Endothelial cell of umbilical vein (primary cell): ENCODE results near the gene POLN. TPM values are rescaled to one million over a fixed set of nuclear protein-coding genes. Genes with fewer than 3 reads are reported as not detected.

Experiments used
- BruUV-seq: library from RNA; stranded (reverse); fragments of 400-500 nt; replicated peaks from 2 replicates; lab custom pipeline; 2021; lab: Mats Ljungman, UMichigan
- CTCF ChIA-PET: fragments of 300-600, 350-600 bp; sonication (Branson Sonifier 250); formaldehyde crosslinking; loops from one replicate; lab custom pipeline; 2021; ENCODE audit warnings: antibody characterized with exemption, inconsistent platforms; lab: Charles Lee
- POLR2A ChIA-PET: fragments of 300-600, 350-600 bp; sonication (Branson Sonifier 250); formaldehyde crosslinking; loops from one replicate; lab custom pipeline; 2021; ENCODE audit warnings: antibody characterized with exemption, inconsistent platforms; lab: Charles Lee
- DNase-seq: peaks from one replicate; pipeline ENCODE4 v3.0.0-alpha.2; 2011; ENCODE audit warnings: low read depth, low spot score
- FAIRE-seq: peaks from 2 replicates; lab custom pipeline; 2011; peaks lifted over from hg19 to GRCh38; lab: Jason Lieb, UNC
- H2AFZ ChIP-seq: 2 replicates; pipeline ENCODE4 v1.6.0; 2012; ENCODE audit warnings: low read depth, low read length, control low read depth, inconsistent platforms
- H3K27ac ChIP-seq: 2 replicates; pipeline ENCODE4 v1.5.1; 2011; ENCODE audit warnings: low read depth, mild to moderate bottlenecking, control low read depth, low read length, moderate library complexity; ENCODE audit not compliant: insufficient read depth
- H3K27me3 ChIP-seq, 2 experiments: 2 replicates each; pipeline versions ENCODE4 v1.6.0 to v1.6.1; 2011; ENCODE audit warnings: low read length in 2 of 2, mixed read lengths in 1 of 2; ENCODE audit not compliant: control insufficient read depth in 2 of 2, insufficient read depth in 2 of 2
- H3K36me3 ChIP-seq, 2 experiments: 2 replicates in 1 of 2; 3 replicates in 1 of 2; pipeline ENCODE4 v1.5.1; 2011; ENCODE audit warnings: low read length in 2 of 2, mild to moderate bottlenecking in 1 of 2, moderate library complexity in 1 of 2; ENCODE audit not compliant: control insufficient read depth in 2 of 2, insufficient read depth in 2 of 2; ENCODE audit errors: extremely low read depth in 1 of 2
- H3K4me1 ChIP-seq: 3 replicates; pipeline ENCODE4 v1.5.1; 2011; ENCODE audit warnings: mild to moderate bottlenecking, low read length; ENCODE audit not compliant: control insufficient read depth, insufficient read depth; ENCODE audit errors: extremely low read depth
- H3K4me2 ChIP-seq: 2 replicates; pipeline ENCODE4 v1.6.1; 2011; ENCODE audit warnings: low read length, control low read depth, mixed read lengths; ENCODE audit not compliant: insufficient read depth
- H3K4me3 ChIP-seq, 3 experiments: fragments of 200-600 bp in 1 of 3; sonication (generic), shearing (Covaris generic) in 1 of 3; replicated peaks in 1 of 3; 2 replicates each; pipeline ENCODE4 v1.5.1; 2011 to 2016; ENCODE audit warnings: control low read depth in 3 of 3, low read length in 3 of 3, mild to moderate bottlenecking in 2 of 3, inconsistent platforms in 1 of 3, low read depth in 1 of 3, moderate library complexity in 1 of 3; ENCODE audit not compliant: insufficient read depth in 1 of 3
- H3K79me2 ChIP-seq: 2 replicates; pipeline ENCODE4 v1.6.0; 2012; ENCODE audit warnings: low read length, inconsistent platforms; ENCODE audit not compliant: control insufficient read depth, insufficient read depth
- H3K9ac ChIP-seq: replicated peaks from 2 replicates; pipeline ENCODE3; 2011; ENCODE audit warnings: low read length, control low read depth; ENCODE audit not compliant: insufficient read depth; ENCODE audit errors: extremely low read depth
- H3K9me1 ChIP-seq: replicated peaks from 3 replicates; pipeline ENCODE4 v1.6.0; 2011; ENCODE audit warnings: mild to moderate bottlenecking, low read length; ENCODE audit not compliant: control insufficient read depth, insufficient read depth; ENCODE audit errors: extremely low read depth
- H3K9me3 ChIP-seq: replicated peaks from 2 replicates; pipeline ENCODE4 v1.5.1; 2012; ENCODE audit warnings: low read length, inconsistent platforms; ENCODE audit not compliant: control insufficient read depth, insufficient read depth
- H4K20me1 ChIP-seq: replicated peaks from 2 replicates; pipeline ENCODE3; 2011; ENCODE audit warnings: mild to moderate bottlenecking, low read length; ENCODE audit not compliant: control insufficient read depth, insufficient read depth; ENCODE audit errors: extremely low read depth
- EZH2 ChIP-seq: IDR thresholded peaks from 2 replicates; pipeline ENCODE4 v1.6.1; 2012; ENCODE audit warnings: borderline replicate concordance, low read depth, mild to moderate bottlenecking, moderate library complexity, low read length, inconsistent platforms; ENCODE audit not compliant: severe bottlenecking
- FOS ChIP-seq: IDR thresholded peaks from 2 replicates; pipeline ENCODE4 v1.6.1; 2011; ENCODE audit warnings: mild to moderate bottlenecking, low read length, moderate library complexity, borderline replicate concordance; ENCODE audit not compliant: insufficient read depth
- GATA2 ChIP-seq: IDR thresholded peaks from 2 replicates; pipeline ENCODE4 v1.7.0; 2011; ENCODE audit warnings: low read depth, mild to moderate bottlenecking, moderate library complexity, mixed read lengths, low read length; ENCODE audit not compliant: insufficient read length, insufficient read depth
- JUN ChIP-seq: IDR thresholded peaks from 2 replicates; pipeline ENCODE4 v1.6.1; 2011; ENCODE audit warnings: borderline replicate concordance, low read depth; ENCODE audit not compliant: insufficient read length, insufficient read depth
- MYC ChIP-seq: IDR thresholded peaks from one replicate; pipeline ENCODE4 v1.6.1; 2011; ENCODE audit warnings: mild to moderate bottlenecking, low read depth, low read length
- POLR2A ChIP-seq: IDR thresholded peaks from 2 replicates; pipeline ENCODE4 v1.6.1; 2012; ENCODE audit warnings: low read depth, mild to moderate bottlenecking, control low read depth, low read length
- POLR2AphosphoS5 ChIP-seq: IDR thresholded peaks from 2 replicates; pipeline ENCODE4 v1.6.1; 2012; ENCODE audit warnings: low read depth, mild to moderate bottlenecking, control low read depth, low read length, moderate library complexity; ENCODE audit not compliant: insufficient read depth
- dilution Hi-C: fragments of 300-500 bp; cut with MboI; formaldehyde crosslinking; loops from one replicate; pipeline ENCODE4 v1.15.0; 2019; ENCODE audit warnings: low sequenced_read_pairs; ENCODE audit not compliant: extremely low pct_ligation_motif_present
- intact Hi-C: fragments of 100-400 bp; cut with micrococcal nuclease; formaldehyde crosslinking; loops from one replicate; pipeline ENCODE4 v1.10.0; 2022
- polyA plus RNA-seq, 4 experiments: library from polyadenylated mRNA; depleted of rRNA in 3 of 4; stranded (reverse) in 3 of 4; unstranded in 1 of 4; fragments of >200 nt; gene quantifications; 2 replicates each; pipeline versions ENCODE4 v1.2.1 to v1.2.3, GENCODE V29; 2011 to 2012; ENCODE audit warnings: missing spikeins in 1 of 4
- total RNA-seq: library from RNA; stranded (reverse); gene quantifications from 2 replicates; pipeline ENCODE4 v1.2.3, GENCODE V29; 2021
- TF ChIP-seq, protein P1 (sequence below), 2 donors: IDR thresholded peaks; 1 replicate in 1 of 2; 2 replicates in 1 of 2; pipeline ENCODE4 v1.5.1; 2011; ENCODE audit warnings: low read length in 2 of 2, mild to moderate bottlenecking in 2 of 2, moderate library complexity in 2 of 2, control low read depth in 1 of 2, inconsistent platforms in 1 of 2, low read depth in 1 of 2; ENCODE audit not compliant: insufficient read depth in 1 of 2; ENCODE audit errors: extremely low read depth in 1 of 2
- TF ChIP-seq, protein P2 (sequence below): IDR thresholded peaks from 2 replicates; pipeline ENCODE4 v1.6.1; 2011; ENCODE audit not compliant: insufficient read depth, insufficient read length

The POLN gene
- total and polyA plus RNA-seq, 2 donors (not counting 3 experiments of a cell fraction or from before 2014, with no cell fraction given) = 1.3 to 4.2 TPM

DNA sequence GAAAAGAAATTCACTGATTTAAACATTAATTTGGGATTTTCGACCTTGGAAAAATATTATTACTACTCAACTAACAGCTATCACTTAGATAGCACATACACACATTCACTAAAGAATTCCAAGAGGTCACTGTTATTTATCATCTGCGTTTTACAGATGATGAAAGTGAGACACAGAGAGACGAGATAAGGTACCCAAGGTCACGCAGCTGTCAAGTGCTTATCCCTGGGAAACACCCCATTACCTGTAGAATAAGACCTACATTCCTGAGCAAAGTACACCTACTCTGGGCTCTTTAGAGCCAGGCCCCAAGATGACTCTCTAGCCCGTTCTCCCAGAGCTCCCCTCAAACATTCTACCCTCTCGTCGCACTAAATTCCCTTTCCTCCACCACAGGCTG, 48.6 kb downstream of the POLN start:
- no peak overlapping the region for H3K27ac ChIP-seq
- dilution Hi-C loops = no loop called here
- H3K9me1 ChIP-seq = no peaks in the 10 kb centered on the region
- no TSS peak for BruUV-seq
- ChIA-PET CTCF (no interaction called here), POLR2A (no interaction called here)
- FAIRE-seq (no peak), DNase-seq (no peak)
- intact Hi-C loops = no loop called here
- no peak overlapping the region for H3K4me3 ChIP-seq
- no peaks in the 10 kb centered on the region for H3K4me1 ChIP-seq
- H3K9me3 ChIP-seq = no peaks in the 10 kb centered on the region
- TF ChIP-seq FOS (no peak), JUN (no peak), POLR2A (no peak), GATA2 (no peak), EZH2 (no peak), MYC (no peak), POLR2AphosphoS5 (no peak)
- TF ChIP-seq, protein P1, sequence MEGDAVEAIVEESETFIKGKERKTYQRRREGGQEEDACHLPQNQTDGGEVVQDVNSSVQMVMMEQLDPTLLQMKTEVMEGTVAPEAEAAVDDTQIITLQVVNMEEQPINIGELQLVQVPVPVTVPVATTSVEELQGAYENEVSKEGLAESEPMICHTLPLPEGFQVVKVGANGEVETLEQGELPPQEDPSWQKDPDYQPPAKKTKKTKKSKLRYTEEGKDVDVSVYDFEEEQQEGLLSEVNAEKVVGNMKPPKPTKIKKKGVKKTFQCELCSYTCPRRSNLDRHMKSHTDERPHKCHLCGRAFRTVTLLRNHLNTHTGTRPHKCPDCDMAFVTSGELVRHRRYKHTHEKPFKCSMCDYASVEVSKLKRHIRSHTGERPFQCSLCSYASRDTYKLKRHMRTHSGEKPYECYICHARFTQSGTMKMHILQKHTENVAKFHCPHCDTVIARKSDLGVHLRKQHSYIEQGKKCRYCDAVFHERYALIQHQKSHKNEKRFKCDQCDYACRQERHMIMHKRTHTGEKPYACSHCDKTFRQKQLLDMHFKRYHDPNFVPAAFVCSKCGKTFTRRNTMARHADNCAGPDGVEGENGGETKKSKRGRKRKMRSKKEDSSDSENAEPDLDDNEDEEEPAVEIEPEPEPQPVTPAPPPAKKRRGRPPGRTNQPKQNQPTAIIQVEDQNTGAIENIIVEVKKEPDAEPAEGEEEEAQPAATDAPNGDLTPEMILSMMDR (IDR thresholded peaks at IDR 0.05; ENCODE audit: extremely low read depth in 1 of 2, insufficient read depth in 1 of 2, low read depth in 1 of 2, low read length in 2 of 2) = no peak
- TF ChIP-seq, protein P2, sequence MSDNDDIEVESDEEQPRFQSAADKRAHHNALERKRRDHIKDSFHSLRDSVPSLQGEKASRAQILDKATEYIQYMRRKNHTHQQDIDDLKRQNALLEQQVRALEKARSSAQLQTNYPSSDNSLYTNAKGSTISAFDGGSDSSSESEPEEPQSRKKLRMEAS = no peak
- no peak overlapping the region for H3K9ac ChIP-seq
- no peaks in the 10 kb centered on the region for H4K20me1 ChIP-seq
- H3K79me2 ChIP-seq = no peaks in the 10 kb centered on the region
- H3K4me2 ChIP-seq = no peak overlapping the region
- H2AFZ ChIP-seq = no peak overlapping the region
- no peaks in the 10 kb centered on the region for H3K36me3 ChIP-seq
- H3K27me3 ChIP-seq = no peaks in the 10 kb centered on the region
